ENCODE results near the gene CYP2S1.
"Not testable (repeated sequence)": the region's sequence is repeated elsewhere in the genome, so short reads cannot be mapped to it uniquely, and the experiment has no call there.

CYP2S1 gene

DNA sequence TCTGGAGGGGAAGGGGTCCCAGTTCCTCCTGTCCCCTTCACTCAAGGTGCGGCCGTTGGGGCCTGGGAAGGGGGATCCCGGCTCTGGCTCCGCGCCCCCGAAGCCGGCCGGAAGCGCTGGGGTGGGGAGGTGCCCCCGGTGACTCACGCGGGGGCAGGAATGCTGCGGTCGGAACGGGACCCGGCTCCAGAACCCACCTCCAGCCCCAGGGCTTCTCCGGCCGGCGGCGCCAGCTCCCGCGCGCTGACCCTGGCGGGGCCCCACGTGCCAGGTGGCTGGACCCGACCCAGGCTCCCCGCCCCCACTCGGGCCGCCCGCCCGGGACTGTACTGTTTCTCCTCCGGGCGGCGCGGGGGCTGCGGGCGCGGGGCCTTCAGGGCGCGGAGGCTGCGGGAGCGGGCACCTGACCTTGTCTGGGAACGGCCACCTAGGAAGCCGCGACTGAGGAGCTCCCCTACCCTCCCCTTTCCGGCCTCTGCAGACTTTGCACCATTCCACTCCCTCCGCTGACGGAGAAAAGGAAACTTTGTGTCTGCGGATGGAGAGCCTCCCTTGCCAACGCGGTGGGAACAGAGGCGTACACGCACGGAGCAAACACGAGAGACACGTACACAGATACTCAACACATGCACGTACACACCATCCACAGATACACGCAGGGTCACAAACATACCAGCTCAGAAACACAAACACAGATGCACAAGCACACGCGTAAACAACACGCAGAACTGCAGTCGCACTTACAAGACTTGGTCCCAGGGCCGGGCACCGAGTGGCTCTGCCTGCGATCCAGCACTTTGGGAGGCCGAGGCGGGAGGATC is 33.2 kb downstream of the CYP2S1 start:
- DNase-seq (ENCODE audit: low read depth), result no peak

DNA sequence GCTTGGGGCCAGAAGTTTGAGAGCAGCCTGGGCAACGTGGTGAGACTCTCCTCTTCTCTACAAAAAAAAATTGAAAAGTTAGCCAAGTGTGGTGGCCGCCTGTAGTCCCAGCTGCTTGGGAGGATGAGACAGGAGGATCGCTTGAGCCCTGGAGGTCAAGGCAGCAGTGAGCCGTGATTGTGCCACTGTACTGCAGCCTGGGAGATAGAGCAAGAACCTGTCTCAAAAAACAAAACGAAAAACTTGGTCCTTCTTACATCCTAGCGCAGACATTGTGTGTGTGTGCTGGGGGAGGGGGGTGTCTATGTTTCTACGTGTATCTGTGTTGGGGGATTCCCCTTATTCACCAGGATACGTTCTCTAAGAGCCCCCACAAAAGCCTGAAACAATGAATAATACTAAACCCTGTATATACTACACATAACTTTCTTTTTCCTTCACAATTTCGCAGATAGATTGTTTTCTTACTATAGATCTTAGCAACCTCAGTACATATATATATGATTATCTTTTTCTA is 33.9 kb downstream of the CYP2S1 start:
- DNase-seq (ENCODE audit: low read depth), result no peak

DNA sequence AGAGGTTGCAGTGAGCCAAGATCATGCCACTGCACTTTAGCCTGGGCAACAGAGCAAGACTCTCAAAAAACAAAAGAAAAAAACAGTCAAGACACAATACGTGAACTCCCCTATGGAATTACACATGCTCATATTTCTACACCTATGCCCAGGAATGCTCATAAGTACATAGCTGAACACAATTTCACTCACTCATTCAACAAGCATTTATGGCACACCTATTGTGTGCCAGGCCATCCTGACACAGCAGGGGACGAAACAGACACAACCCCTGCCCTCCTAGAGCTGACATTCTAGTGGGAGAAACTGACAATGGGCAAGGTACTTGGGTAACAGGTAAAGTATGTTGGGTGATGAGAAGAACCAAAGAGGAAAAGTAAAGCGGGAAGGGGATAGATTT is 35.5 kb downstream of the CYP2S1 start:
- no peak for DNase-seq (ENCODE audit: low read depth)

DNA sequence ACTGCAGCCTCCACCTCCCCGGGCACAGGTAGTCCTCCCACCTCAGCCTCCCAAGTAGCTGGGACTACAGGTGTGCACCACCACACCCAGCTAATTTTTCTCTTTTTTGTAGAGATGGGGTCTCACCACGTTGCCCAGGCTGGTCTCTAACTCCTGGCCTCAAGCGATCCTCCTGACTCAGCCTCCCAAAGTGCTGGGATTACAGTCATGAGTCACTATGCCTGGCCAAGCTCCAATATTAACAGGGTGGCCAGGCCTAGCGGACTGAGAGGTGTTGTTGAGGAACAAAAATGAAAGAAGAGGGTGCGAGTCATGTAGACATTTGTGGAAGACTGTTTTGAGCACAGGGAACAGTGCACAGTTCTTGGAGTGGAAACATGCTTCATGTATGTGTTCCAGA is 36.3 kb downstream of the CYP2S1 start:
- not testable (repeated sequence) for DNase-seq (ENCODE audit: low read depth)

DNA sequence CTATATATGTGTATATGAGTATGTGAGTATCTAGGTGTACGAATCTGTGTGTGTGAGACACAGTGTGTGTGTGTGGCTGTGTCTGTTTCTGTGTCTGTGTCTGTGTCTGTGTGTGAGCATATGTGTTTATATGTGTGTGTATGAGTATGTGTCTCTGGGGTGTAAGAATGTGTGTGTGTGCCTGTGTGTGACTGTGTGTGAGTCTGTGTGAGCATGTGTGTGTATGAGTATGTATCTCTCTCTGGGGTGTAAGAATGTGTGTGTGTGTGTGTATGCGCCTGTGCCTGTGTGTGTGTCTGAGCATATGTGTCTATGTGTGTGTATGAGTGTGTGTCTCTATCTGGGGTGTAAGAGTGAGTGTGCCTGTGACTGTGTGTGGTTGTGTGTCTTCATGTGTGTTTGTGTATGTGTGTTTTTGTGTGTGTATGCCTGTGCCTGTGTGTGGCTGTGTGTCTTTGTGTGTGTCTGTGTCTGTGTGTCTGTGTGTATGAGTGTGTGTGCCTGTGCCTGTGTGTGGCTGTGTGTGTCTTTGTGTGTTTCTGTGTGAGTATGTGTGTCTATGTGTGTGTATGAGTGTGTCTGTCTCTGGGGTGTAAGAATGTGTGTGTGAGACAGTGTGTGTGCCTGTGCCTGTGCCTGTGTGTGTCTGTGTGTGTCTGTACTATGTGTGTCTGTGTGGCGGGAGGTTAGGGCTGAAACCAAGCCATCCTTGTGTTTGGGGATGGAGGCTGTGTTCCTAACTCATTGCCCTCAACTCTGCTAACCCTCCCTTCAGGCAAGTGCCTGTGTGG is 37.2 kb downstream of the CYP2S1 start:
- DNase-seq (ENCODE audit: low read depth), result no peak

DNA sequence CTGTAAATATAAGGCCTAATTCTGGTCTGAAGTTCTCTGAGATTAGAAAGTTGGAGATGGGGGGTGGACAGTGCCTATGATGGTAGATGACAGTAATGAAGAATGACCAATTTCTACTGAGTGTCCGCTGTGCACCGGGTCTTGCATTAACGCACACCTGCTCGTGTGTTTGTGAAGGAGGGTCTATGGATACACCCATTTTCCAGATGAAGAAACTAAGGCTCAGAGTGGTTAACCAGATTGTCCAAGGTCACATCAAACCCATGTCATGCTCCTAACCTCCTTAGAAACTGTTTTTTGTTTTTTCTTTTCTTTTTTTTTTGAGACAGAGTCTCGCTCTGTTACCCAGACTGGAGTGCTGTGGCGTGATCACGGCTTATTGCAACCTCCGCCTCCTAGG is 39.7 kb downstream of the CYP2S1 start:
- no peak for DNase-seq (ENCODE audit: low read depth)

DNA sequence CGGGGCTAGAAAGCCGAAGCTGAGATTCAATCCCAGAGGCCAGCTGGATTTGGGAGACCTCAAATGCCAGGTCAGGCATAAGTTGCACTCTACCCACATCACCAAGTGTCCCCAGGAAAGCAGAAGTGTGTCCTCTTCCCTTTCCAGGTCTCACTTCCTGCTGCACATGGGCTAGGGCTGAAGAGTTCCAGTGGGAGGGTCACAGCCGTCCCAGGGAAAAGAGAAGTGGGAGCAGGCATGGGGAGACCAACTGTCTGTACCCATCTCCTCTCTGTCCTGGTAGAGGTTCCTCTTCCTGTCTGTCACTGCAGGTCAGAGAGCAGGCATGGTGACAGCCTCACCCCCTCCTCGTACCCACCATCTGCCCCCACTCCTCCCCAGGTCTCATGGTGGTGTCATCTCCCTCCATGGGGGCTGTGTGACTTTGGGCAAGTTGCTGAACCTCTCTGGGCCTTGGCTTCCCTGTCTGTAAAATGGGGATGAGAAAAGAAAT is 40.8 kb downstream of the CYP2S1 start:
- no peak for DNase-seq (ENCODE audit: low read depth)

DNA sequence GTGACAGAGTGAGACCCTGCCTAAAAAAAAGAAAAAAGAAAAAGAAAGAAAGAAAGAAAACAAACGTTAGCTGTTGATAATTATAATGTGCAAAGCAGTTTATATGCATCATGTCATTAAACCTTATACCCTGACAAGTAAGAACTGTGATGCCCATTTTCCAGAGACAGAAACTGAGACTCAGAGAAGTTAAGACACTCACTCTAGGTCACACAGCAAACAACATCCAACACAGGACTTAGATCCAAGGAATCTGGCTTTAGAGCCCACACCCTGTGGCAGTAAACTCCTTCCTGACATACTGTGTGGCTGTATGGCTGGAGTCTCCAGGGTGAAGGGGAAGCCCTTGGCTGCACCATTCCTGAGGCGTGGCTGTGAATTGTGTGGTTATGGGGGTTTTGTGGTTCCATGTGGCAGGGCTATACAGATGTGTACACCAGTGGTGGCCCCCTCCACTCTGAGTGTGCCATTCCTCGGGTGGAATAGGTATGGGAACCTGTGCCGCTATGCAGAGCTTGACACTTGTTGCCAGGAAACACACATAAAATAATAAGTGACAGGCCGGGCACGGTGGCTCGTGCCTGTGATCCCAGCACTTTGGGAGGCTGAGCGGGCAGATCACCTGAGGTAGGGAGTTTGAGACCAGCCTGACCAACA is 41.6 kb downstream of the CYP2S1 start:
- DNase-seq (ENCODE audit: low read depth), result no peak

DNA sequence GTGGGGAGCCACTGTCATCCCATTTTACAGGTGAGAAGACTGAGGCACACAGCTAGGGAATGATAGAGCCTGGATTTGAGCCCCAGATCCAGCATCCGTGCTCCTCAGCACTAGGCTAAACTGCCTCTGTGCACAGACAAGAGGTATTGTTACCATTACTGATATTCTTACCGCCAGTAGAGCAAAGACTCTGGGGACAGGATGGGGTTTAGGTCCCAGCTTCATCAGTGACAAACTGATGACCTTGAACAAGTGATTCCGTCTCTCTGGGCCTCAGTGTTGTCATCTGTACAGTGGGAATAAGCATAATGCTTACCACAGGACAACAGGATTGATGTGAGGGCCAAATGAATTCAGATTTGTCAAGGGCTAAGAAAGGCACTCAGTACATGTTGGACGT is 42.5 kb downstream of the CYP2S1 start:
- no peak for DNase-seq (ENCODE audit: low read depth)

DNA sequence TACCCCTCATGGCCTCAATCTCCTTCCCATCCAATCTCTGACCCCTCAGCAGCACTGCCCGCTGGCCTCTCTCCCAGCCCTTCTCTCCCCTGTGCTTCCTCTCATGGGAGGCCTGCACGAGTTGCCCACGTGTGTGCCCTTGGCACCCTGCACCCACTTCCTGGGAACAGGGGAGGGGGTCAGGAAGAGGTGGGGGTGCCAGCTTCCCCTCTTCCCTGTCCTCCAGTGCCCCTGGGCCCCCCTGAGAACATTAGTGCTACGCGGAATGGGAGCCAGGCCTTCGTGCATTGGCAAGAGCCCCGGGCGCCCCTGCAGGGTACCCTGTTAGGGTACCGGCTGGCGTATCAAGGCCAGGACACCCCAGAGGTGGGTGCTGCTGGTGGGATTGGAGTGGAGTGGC is 45.2 kb downstream of the CYP2S1 start:
- DNase-seq (ENCODE audit: low read depth), result no peak

DNA sequence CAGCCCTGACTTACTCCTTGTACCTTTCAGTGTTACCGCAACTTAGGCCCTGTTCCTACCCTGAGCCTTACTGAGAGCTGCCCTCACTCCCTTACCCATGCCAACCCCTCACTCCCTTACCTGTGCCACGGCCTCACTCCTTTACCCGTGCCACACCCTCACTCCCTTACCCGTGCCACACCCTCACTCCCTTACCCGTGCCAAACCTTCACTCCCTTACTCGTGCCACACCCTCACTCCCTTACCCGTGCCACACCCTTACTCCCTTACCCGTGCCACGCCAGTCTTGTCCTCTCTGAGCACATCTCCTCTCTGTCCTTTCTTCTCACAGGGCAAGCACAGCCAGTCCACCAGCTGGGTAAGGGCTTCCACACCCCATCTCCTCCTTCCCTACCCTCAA is 46.3 kb downstream of the CYP2S1 start:
- DNase-seq (ENCODE audit: low read depth), result no peak

DNA sequence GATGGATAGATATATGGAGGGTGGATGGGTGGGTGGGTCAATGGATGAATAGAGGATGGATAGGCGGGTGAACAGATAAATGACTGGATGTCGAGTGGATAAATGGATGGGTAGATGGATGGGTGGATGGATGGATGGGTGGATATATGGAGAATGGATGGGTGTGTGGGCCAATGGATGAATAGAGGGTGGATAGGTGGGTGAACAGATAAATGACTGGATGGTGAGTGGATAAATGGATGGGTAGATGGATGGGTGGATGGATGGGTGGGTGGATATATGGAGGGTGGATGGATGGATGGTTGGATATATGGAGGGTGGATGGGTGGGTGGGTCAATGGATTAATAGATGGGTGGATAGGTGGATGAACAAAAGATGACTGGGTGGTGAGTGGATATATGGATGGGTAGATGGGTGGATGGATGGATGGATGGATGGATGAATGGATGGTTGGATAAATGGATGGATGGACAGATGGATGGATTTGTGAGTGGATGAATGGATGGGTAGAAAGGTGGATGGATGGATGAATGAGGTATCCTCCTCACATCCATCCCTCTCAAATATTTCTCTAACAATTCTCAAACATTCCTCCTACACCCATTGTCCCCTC is 47.0 kb downstream of the CYP2S1 start:
- no peak for DNase-seq (ENCODE audit: low read depth)

DNA sequence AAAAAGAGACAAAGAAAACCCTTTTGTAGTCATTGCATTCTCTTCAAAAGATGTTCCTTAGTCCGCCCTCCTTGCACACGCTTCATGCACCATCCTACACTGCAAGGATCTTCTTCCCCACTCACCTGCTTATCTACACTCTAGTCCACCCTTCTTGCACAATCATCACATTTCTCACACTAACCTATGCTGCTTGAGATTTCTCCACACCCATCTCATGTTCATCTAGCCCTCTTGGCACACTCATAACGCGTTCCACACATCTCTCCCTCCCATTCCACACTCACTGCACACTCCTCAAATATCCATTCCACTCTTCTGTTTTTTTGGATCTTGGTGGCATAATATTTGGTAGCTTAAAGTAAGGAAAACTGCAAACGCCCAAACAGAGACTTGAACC is 48.8 kb downstream of the CYP2S1 start:
- no peak for DNase-seq (ENCODE audit: low read depth)

DNA sequence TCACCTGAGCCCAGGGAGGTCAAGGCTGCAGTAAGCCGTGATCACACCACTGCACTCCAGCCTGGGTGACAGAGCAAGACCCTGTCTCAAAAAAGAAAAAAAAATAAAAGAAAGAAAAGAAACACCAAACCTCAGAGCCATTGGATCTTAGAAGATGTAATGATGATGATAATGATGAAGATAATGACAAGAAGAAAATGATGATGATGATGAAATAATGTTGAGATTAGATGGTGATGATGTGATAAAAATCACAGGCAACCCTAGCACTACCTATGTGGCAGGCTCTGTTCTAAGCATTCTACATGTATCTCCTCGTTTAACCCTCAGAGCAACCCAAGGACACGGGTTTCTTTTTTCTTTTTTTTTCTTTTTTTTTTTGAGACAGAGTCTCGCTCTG is 51.1 kb downstream of the CYP2S1 start:
- DNase-seq (ENCODE audit: low read depth), result no peak

DNA sequence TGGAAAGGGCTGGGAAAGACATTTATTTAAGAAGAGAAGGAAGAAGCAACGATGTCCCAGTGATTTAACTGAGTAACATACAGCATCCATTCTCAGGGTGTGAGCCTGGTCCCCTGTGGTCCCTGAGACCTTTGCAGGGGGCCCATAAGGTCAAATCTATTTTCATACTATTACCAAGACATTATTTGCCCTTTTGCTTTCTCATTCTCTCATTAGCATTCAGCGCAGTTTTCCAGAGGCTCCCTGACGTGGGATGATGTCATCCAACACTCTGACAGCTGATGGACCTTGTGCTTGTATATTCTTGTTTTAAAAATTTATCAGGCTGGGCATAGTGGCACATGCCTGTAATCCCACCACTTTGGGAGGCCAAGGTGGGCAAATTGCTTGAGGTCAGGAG is 52.8 kb downstream of the CYP2S1 start:
- DNase-seq (ENCODE audit: low read depth), result no peak

DNA sequence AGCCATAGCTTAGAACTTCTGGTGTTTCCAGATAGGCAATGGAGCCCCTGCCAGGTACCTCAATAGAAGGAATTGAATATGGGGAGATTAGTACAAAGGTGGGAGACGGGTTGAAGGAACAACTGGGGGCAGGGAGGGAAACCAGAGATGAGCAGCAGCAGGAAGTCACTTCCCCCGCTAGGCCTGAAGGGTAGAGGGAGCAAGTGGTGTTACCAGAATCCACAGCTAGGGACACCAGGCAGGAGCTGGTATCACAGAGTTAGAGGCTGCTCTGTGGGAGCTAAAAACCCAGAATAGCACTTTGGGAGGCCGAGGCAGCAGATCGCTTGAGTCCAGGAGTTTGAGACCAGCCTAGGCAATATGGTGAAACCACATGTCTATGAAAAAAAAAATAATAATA is 55.9 kb downstream of the CYP2S1 start:
- no peak for DNase-seq (ENCODE audit: low read depth)

DNA sequence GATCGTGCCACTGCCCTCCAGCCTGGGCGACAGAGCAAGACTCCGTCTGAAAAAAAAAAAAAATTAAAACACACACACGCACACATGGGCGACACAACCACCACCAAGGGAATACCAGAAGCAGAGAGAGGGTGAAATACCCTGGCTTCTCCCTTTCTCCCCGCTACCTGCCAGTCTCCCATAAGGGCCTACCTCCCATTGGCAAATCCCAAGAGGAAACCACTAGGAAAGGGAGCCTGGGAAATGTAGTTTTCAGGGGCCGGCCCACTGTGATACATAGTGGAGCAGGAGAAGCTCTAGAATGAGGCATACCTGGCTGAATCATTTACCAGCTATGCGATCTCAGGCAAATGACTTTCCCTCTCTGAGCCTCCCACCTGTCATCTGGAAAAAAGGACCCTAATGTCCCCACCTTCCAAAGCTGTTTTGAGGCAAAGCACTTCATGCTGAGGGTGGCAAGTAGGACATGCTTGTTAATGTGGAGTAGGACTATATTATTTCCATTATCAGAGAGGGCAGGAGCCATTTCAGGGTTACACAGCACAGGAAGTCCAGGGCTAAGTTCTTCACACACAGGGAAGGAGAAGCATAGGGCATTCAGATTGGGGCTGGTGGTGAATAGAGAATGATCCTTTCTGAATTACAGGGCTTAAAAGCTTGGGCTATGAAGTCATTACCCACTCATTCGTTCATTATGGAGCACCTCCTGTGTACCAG is 56.8 kb downstream of the CYP2S1 start:
- DNase-seq (ENCODE audit: low read depth), result no peak

DNA sequence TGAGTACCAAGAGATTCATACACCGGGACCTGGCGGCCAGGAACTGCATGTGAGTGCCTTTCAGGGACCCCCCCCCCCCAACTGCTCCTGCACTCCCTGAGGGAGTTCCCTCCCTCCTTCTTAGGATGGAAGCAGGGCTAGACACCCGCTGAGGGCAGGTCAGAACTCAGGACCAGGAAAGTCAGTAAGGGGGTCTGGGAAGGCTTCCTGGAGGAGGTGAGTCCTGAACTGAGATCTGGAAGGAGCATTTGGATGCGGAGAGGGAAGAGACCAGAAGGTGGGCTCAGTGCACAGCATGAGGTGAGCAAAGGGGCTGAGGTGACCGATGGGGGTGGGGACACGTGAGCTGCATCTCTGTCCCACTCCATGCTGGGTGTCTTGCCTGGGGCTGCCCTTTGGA is 60.6 kb downstream of the CYP2S1 start:
- no peak for DNase-seq (ENCODE audit: low read depth)

DNA sequence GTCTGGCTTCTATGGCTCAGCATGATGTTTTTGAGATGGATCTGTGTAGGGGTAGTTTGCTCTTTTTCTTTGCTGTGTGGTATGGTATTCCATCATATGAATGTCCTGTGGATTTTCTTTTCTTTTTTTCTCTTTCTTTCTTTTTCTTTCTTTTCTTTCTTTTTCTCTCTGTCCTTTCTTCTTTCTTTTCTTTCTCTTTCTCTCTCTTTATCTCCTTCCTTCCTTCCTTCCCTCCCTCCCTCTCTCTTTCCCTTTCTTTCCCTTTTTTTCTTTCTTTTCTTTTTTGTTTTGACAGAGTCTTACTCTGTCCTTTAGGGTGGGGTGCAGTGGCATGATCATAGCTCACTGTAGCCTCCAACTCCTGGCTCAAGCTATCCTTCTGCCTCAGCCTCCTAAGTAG is 62.2 kb downstream of the CYP2S1 start:
- DNase-seq (ENCODE audit: low read depth), result no peak
